Testis (tissue), 3 donors: Measurements from ENCODE around the gene FAM3C. TPM values are rescaled to one million over a fixed set of nuclear protein-coding genes. Genes with fewer than 3 reads are reported as not detected.
A peak's percentile ranks its signal among the peaks of the same experiment; 100 is the strongest.

Source experiments
- DNase-seq: peaks from one replicate; pipeline ENCODE4 v3.0.0-alpha.2; 2019
- H3K27ac ChIP-seq, 2 donors: fragments of 200-600 bp; sonication (generic); one replicate each; pipeline ENCODE4 v1.5.1; 2019
- H3K27me3 ChIP-seq: fragments of 200-600 bp; sonication (generic); one replicate; pipeline ENCODE4 v1.5.1; 2019
- H3K36me3 ChIP-seq: fragments of 200-600 bp; sonication (generic); one replicate; pipeline ENCODE4 v1.5.1; 2017; ENCODE audit warnings: low read depth; ENCODE audit errors: missing control alignments
- H3K4me1 ChIP-seq: fragments of 200-600 bp; sonication (generic); one replicate; pipeline ENCODE4 v1.5.1; 2019
- H3K4me3 ChIP-seq, 2 donors: fragments of 200-600 bp; sonication (generic); one replicate each; pipeline ENCODE4 v1.5.1; 2017 to 2019
- H3K9me3 ChIP-seq: fragments of 200-600 bp; sonication (generic); one replicate; pipeline ENCODE4 v1.5.1; 2017
- POLR2A ChIP-seq: fragments of 450-650 bp; IDR thresholded peaks from one replicate; pipeline ENCODE4 v1.6.1; 2017; ENCODE audit warnings: antibody characterized with exemption, mild to moderate bottlenecking, moderate library complexity
- WGBS, 2 donors: methylation state at CpG; one replicate each; pipeline ENCODE4 v1.1.5; 2018; 5-methylcytosine and 5-hydroxymethylcytosine counted together
- intact Hi-C: fragments of 100-400 bp; cut with DNase I; formaldehyde crosslinking; loops from one replicate; pipeline ENCODE4 v1.15.1; 2023; ENCODE audit warnings: low total_unique reads
- polyA plus RNA-seq: library from polyadenylated mRNA; stranded (reverse); fragments of 350-450 nt; fragmentation: Illumina TruSeq; extraction: RNeasy Lipid Tissue Mini Kit (QIAGEN cat#74804); gene quantifications from one replicate; pipeline ENCODE4 v1.2.3, GENCODE V29; 2014; ENCODE audit warnings: low read depth, low replicate concordance; ENCODE audit not compliant: insufficient read depth
- total RNA-seq, 2 donors: library from RNA; depleted of rRNA; stranded (reverse); fragments of >200 nt; gene quantifications; one replicate each; pipeline ENCODE4 v1.2.3, GENCODE V29; 2016
- TF ChIP-seq, protein P1 (sequence below), 3 experiments: fragments of 450-650 bp in 2 of 3; fragments of 200-600 bp in 1 of 3; sonication (generic) in 1 of 3; IDR thresholded peaks; one replicate each; pipeline ENCODE4 v1.5.1; 2016 to 2019; ENCODE audit warnings: antibody characterized with exemption in 3 of 3, mild to moderate bottlenecking in 2 of 3, moderate library complexity in 1 of 3

FAM3C gene
- total and polyA plus RNA-seq, 3 donors from 2014 or later, result 31.8 to 50.7 (median 35.9) TPM

DNA sequence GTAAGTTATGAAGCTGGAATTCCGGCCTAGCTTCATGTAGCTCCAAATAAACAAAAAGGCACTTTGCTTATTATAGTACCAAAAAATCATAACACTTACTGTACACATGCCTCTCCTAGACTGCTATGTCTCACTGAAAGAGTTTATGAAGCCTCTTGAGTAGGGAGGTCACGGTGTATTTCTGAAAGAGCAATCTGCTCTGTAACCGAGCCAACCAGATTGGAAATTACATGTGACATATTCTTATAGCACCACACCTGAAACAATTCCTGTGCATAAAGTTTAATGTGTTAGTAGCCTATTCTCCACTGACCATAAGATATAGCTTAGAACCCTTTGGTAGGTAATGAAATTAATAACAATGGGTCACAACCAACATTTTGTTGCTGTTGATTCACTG, 1.3 kb upstream of the FAM3C start:
- no peak for DNase-seq
- Histone ChIP-seq H3K36me3 (no peaks in the 10 kb centered on the region), H3K9me3 (no peaks in the 10 kb centered on the region), H3K4me3 (no peak overlapping the region), H3K27ac (no peak overlapping the region), H3K4me1 (no peaks in the 10 kb centered on the region), H3K27me3 (no peaks in the 10 kb centered on the region)
- 84% methylated on average over 3 of the region's 3 CpGs for WGBS, 2 donors
- TF ChIP-seq POLR2A, result no peak
- TF ChIP-seq, protein P1, sequence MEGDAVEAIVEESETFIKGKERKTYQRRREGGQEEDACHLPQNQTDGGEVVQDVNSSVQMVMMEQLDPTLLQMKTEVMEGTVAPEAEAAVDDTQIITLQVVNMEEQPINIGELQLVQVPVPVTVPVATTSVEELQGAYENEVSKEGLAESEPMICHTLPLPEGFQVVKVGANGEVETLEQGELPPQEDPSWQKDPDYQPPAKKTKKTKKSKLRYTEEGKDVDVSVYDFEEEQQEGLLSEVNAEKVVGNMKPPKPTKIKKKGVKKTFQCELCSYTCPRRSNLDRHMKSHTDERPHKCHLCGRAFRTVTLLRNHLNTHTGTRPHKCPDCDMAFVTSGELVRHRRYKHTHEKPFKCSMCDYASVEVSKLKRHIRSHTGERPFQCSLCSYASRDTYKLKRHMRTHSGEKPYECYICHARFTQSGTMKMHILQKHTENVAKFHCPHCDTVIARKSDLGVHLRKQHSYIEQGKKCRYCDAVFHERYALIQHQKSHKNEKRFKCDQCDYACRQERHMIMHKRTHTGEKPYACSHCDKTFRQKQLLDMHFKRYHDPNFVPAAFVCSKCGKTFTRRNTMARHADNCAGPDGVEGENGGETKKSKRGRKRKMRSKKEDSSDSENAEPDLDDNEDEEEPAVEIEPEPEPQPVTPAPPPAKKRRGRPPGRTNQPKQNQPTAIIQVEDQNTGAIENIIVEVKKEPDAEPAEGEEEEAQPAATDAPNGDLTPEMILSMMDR (IDR thresholded peaks at IDR 0.05), result no peak
- intact Hi-C loops, result no loop called here

DNA sequence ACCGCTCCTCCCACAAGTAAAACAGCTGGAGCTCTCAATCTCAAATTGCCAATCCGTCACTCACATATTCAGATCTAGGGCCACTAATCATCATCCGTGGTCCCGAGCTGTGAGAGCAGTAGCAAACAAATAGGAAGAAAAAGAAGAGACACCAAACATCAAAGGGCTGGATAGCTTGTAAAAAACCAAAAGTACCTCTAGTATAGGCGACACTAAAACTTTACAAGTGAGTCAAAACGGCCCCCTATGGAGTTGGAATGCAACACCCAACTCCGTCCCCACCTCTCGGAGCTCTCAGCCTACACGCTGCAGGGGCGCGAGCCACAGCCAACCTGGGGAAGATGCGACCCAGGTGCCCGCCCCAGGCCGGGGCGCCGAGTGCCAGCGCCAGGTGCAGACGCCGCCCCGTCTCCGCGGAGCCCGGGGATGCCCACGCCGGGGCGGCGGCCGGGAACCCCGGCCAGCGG, 581 bp downstream of the FAM3C start:
- 1 to 5% methylated on average over 9 to 30 of the region's 30 CpGs for WGBS, 2 donors
- peak overlapping the region; percentile 86 to 88 for H3K27ac ChIP-seq
- H3K4me3 ChIP-seq, result peak overlapping the region; percentile 84 to 89
- H3K27me3 ChIP-seq, result no peaks in the 10 kb centered on the region
- intact Hi-C loops, result no loop called here
- peak; percentile 48 for DNase-seq
- TF ChIP-seq, protein P1 (IDR thresholded peaks at IDR 0.05), result no peak
- no peak for TF ChIP-seq POLR2A
- H3K36me3 ChIP-seq, result no peaks in the 10 kb centered on the region
- no peaks in the 10 kb centered on the region for H3K9me3 ChIP-seq
- H3K4me1 ChIP-seq, result no peaks in the 10 kb centered on the region

DNA sequence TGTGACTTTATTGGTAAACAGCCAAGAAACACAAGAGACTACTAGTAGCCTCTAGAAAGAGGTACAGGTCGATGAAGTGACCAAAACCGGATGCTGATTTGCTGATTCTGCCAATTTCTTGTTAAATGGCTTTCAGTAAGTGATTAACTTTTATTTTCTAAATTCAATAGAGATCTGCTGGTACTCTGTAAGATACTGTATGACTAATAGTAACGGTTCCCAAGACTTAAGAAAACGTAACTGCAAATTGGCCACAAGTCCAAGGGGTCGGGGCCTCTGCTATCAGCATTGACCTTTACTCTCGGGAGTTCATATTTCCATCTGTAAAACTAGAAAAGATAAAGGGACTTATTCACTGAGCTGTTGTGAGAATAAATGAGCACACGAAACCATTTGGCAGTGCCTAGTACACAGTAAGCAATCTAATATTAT, 1.4 kb downstream of the FAM3C start:
- WGBS, 2 donors, result 28 to 39% methylated on average over 7 of the region's 7 CpGs
- no peaks in the 10 kb centered on the region for H3K4me1 ChIP-seq
- H3K4me3 ChIP-seq, result no peak overlapping the region
- no peaks in the 10 kb centered on the region for H3K9me3 ChIP-seq
- DNase-seq, result no peak
- no peak overlapping the region for H3K27ac ChIP-seq
- intact Hi-C loops, result no loop called here
- TF ChIP-seq, protein P1 (IDR thresholded peaks at IDR 0.05), result no peak
- TF ChIP-seq POLR2A, result no peak
- no peaks in the 10 kb centered on the region for H3K27me3 ChIP-seq
- H3K36me3 ChIP-seq, result no peaks in the 10 kb centered on the region

DNA sequence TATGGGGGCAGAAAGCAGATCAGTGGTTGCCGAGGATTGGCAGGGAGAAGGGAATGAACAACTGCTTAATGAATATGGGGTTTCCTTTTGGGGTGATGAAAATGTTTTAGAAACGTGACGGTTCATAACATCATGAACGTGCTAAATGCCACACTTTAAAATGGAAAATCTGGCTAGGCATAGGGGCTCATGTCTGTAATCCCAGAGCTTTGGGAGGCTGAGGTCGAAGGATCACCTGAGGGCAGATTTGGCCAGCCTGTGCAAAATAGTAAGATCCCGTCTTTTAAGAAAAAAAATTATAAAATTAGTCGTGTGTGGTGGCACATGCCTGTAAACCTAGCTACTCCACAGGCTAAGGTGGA, 3.1 kb downstream of the FAM3C start:
- TF ChIP-seq, protein P1 (IDR thresholded peaks at IDR 0.05), result no peak
- TF ChIP-seq POLR2A, result no peak
- Histone ChIP-seq H3K4me1 (no peaks in the 10 kb centered on the region), H3K4me3 (no peak overlapping the region), H3K27ac (no peak overlapping the region), H3K27me3 (no peaks in the 10 kb centered on the region), H3K36me3 (no peaks in the 10 kb centered on the region), H3K9me3 (no peaks in the 10 kb centered on the region)
- DNase-seq, result no peak
- intact Hi-C loops, result no loop called here
- WGBS, 2 donors, result 88 to 90% methylated on average over 7 of the region's 7 CpGs

DNA sequence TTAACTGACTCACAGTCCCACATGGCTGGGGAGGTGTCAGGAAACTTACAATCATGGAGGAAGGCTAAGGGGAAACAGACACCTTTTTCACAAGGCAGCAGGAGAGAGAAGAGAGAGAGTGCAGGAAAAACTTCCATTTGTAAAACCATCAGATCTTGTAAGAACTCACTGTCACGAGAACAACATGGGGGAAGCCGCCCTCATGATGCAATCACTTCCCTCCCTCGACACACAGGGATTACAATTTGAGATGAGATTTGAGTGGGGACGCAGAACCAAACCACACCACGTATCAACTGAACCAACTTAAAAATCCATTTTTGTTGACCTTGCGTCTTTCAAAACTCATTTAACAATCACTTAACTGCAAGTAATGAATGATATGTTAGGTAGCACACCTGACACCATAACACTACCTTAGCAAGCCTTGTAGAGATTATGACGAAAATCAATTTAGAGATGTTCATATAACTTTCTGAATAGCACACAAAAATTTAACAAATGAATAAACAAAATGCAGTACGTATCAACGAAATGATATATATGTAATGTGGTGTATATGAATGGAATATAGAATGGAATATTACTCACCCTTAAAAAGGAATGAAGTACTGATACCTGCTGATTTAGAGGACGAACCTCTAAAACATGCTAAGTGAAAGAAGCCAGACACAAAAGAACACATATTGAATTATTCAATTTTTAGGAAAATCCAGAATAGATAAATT, 3.7 kb downstream of the FAM3C start:
- 95% methylated on average over 10 of the region's 10 CpGs for WGBS, 2 donors
- no peak for DNase-seq
- H3K4me3 ChIP-seq, result no peak overlapping the region
- no peak overlapping the region for H3K27ac ChIP-seq
- H3K9me3 ChIP-seq, result no peaks in the 10 kb centered on the region
- intact Hi-C loops, result no loop called here
- TF ChIP-seq, protein P1 (IDR thresholded peaks at IDR 0.05), result no peak
- no peak for TF ChIP-seq POLR2A
- no peaks in the 10 kb centered on the region for H3K27me3 ChIP-seq
- H3K4me1 ChIP-seq, result no peaks in the 10 kb centered on the region
- H3K36me3 ChIP-seq, result no peaks in the 10 kb centered on the region
